ENCODE data around the gene RPL18A. TPM values are rescaled to one million over a fixed set of nuclear protein-coding genes. Genes with fewer than 3 reads are reported as not detected.

RPL18A gene
- total and polyA plus RNA-seq, 2 of the 4 experiments (the other 2 are of a cell fraction) = 1,351 to 1,735 TPM

GRCh38 chr19:17881701-17882100 is 22.0 kb downstream of the RPL18A start:
- no peaks in the 10 kb centered on the region for H3K9me1 ChIP-seq (ENCODE audit: insufficient read depth, low read length)
- no peak overlapping the region for H3K23ac ChIP-seq (ENCODE audit: low read depth, low read length)
- dilution Hi-C loops (cut with HindIII; ENCODE audit: low sequenced_read_pairs, unreplicated experiment) = no loop called here

More at GRCh38 chr19:17881701-17882100, 22.0 kb downstream of the RPL18A start:
- H2BK15ac ChIP-seq (ENCODE audit: low read depth, low read length) = no peak overlapping the region
- no peak overlapping the region for H2BK5ac ChIP-seq (ENCODE audit: low read depth, low read length, poor library complexity, severe bottlenecking)
- no peak overlapping the region for H2BK120ac ChIP-seq (ENCODE audit: low read depth, low read length)
- no peak overlapping the region for H3K27ac ChIP-seq (ENCODE audit: insufficient read depth, low read length)
- no peaks in the 10 kb centered on the region for H4K20me1 ChIP-seq (ENCODE audit: insufficient read depth, low read length)
- intact Hi-C loops (cut with micrococcal nuclease) (no loop called here), in situ Hi-C loops (cut with MboI; ENCODE audit: low sequenced_read_pairs) (no loop called here)
- H2BK20ac ChIP-seq (ENCODE audit: low read depth, low read length) = no peak overlapping the region
- ChIA-PET CTCF (no interaction called here), POLR2A (ENCODE audit: unreplicated experiment) (no interaction called here)
- H2AK9ac ChIP-seq (replicated peaks; ENCODE audit: low read depth, low read length, poor library complexity) = no peak overlapping the region
- no peak overlapping the region for H3K4ac ChIP-seq (ENCODE audit: low read depth, low read length)
- H3K9me3 ChIP-seq (ENCODE audit: control insufficient read depth, insufficient read depth, low read length) = no peaks in the 10 kb centered on the region
- no peak overlapping the region for H3K56ac ChIP-seq (ENCODE audit: extremely low read depth, insufficient read depth, low read length)
- 68% methylated on average over 3 of the region's 7 CpGs; no CpG with 5 or more reads in 1 of the 2 experiments for WGBS, 2 experiments (ENCODE audit: extremely low coverage in 2 of 2, insufficient read length in 1 of 2)
- no peak for TF ChIP-seq USF2 (IDR thresholded peaks at IDR 0.05; ENCODE audit: low read depth, low read length)
- no peak for TF ChIP-seq RCOR1 (IDR thresholded peaks at IDR 0.05; ENCODE audit: insufficient replicate concordance, low read length)
- H4K8ac ChIP-seq (ENCODE audit: low read depth in 2 of 2, low read length in 2 of 2) = no peak overlapping the region
- H3K14ac ChIP-seq (replicated peaks; ENCODE audit: low read depth, low read length) = no peak overlapping the region
- BruUV-seq (replicated peaks) = no TSS peak
- H2AFZ ChIP-seq (replicated peaks; ENCODE audit: low read length, poor library complexity) = no peak overlapping the region
- no peak overlapping the region for H3K18ac ChIP-seq (ENCODE audit: low read depth, low read length)
- no peak overlapping the region for H3K9ac ChIP-seq (ENCODE audit: low read depth, low read length)
- no peak for ATAC-seq (ENCODE audit: low read depth)
- no peak overlapping the region for H4K5ac ChIP-seq (ENCODE audit: low read depth, low read length)
- no peak overlapping the region for H4K91ac ChIP-seq (ENCODE audit: insufficient read depth, low read depth, low read length)
- peaks cover 4% of the 10 kb centered on the region; the same call in 1 of the 2 replicates for H3K27me3 ChIP-seq (ENCODE audit: control insufficient read depth, insufficient read depth, low read length)
- H3K4me3 ChIP-seq (ENCODE audit: insufficient read depth, low read depth, low read length) = no peak overlapping the region
- no peak for DNase-seq
- no peaks in the 10 kb centered on the region for H3K4me1 ChIP-seq (ENCODE audit: control insufficient read depth, insufficient read depth, low read length)
- H3K79me1 ChIP-seq (ENCODE audit: low read depth in 1 of 2, low read length in 2 of 2) = no peaks in the 10 kb centered on the region
- no peaks in the 10 kb centered on the region for H3K36me3 ChIP-seq (ENCODE audit: control insufficient read depth, insufficient read depth, low read length)
- no peak overlapping the region for H2AK5ac ChIP-seq (ENCODE audit: low read depth, low read length)
- no peak overlapping the region for H3K4me2 ChIP-seq (ENCODE audit: low read depth, low read length)
